Stimulated activated effector memory CD8-positive, alpha-beta T cell treated with anti-CD3 and anti-CD28 coated beads, Interleukin-12 subunit alpha, Interleukin-12 subunit beta, amount 100 ng/mL, for 72 hours (primary cell): Measurements from ENCODE around the gene OR2K2.
"Not testable (repeated sequence)": the region's sequence is repeated elsewhere in the genome, so short reads cannot be mapped to it uniquely, and the experiment has no call there.

Experiments
- ATAC-seq: fragments of 150-1000 bp; cut with Tn5 transposase; 2 replicates; pipeline ENCODE4 v1.10.0; 2021
- DNase-seq, 2 donors: peaks; one replicate each; pipeline ENCODE4 v3.0.0; 2021 to 2022; ENCODE audit warnings: low spot score in 2 of 2
- H3K27ac Mint-ChIP-seq: one replicate; pipeline ENCODE4 v1.8.0; 2022; ENCODE audit warnings: mild to moderate bottlenecking, mixed read lengths
- H3K36me3 Mint-ChIP-seq: one replicate; pipeline ENCODE4 v1.8.0; 2022; ENCODE audit warnings: mild to moderate bottlenecking, mixed read lengths
- H3K4me1 Mint-ChIP-seq: one replicate; pipeline ENCODE4 v1.8.0; 2022; ENCODE audit warnings: mixed read lengths
- H3K4me3 Mint-ChIP-seq: one replicate; pipeline ENCODE4 v1.8.0; 2022; ENCODE audit warnings: mild to moderate bottlenecking, mixed read lengths
- H3K9me3 Mint-ChIP-seq: one replicate; pipeline ENCODE4 v1.8.0; 2022; ENCODE audit warnings: mixed read lengths

OR2K2 gene, protein sequence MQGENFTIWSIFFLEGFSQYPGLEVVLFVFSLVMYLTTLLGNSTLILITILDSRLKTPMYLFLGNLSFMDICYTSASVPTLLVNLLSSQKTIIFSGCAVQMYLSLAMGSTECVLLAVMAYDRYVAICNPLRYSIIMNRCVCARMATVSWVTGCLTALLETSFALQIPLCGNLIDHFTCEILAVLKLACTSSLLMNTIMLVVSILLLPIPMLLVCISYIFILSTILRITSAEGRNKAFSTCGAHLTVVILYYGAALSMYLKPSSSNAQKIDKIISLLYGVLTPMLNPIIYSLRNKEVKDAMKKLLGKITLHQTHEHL

DNA sequence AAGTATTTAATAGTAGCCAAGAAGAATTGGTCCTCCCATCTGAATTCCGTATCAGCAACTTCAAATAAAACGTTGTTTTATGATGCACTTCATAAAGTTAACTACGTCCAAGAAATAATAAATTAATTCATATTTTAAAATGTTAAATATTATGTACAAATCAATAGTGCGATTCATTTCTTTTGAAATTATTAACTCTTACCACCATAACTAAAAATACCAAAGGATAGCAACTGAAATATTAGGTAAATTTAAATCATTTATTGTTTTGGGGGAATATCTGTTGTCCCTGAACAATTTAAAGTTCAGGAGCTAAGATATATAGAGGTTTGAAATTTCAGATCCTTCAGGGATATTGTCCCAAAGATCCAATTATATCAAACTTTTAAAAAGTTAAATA, at the start of gene OR2K2:
Gene OR2K2, minus strand, starts transcription at position 101 of the 400 bp plus-strand sequence. CDS start 1,791 bp downstream, outside the sequence.
- Mint-ChIP-seq H3K4me1 (peaks cover 5% of the 10 kb centered on the region), H3K27ac (no peak within 1 kb of the TSS), H3K4me3 (no peak within 1 kb of the TSS)

DNA sequence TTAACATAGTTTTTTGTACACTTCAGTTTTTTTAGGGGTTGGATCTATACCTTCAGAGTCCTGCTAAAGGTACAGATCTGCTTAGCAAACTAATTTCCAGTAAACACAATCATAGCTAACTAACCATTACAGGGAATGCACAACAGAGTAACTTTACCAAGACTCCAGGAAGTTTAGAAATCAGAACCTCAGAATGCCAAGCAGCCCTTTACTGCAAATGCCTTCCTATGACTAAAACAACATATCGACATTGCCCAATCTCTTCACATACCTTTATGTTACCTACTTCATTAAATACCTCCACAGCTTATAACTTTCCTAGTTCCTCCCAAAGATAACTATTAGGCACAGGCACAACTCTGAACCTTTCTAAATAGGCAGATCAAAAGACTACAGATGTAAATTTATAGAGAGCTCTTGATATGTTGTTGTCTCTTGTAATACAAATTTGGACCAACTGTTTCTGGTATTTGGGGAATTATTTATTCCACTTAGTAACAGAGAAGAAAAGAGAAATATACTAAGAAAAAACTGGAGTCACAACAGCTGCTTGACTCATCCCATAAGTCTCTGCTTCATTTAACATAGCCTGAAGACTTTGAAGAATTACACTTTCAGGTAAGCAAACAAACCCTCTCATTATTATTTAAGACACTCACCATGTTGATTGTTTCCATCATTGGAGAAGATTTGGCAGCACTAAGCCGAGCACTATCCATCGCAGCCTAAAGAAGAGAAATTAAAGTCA, 46.0 kb upstream of the OR2K2 start:
- Mint-ChIP-seq H3K9me3 (no peaks in the 10 kb centered on the region), H3K36me3 (peaks cover 83% of the 10 kb centered on the region), H3K4me1 (no peaks in the 10 kb centered on the region), H3K4me3 (no peak overlapping the region), H3K27ac (peak overlapping the region; percentile 13)
- ATAC-seq (no peak), DNase-seq (no peak)

More for the DNA sequence above, at the start of gene OR2K2:
- H3K9me3 Mint-ChIP-seq: no peaks in the 10 kb centered on the region
- no peak for ATAC-seq
- H3K36me3 Mint-ChIP-seq: no peaks in the 10 kb centered on the region
- no peak for DNase-seq

DNA sequence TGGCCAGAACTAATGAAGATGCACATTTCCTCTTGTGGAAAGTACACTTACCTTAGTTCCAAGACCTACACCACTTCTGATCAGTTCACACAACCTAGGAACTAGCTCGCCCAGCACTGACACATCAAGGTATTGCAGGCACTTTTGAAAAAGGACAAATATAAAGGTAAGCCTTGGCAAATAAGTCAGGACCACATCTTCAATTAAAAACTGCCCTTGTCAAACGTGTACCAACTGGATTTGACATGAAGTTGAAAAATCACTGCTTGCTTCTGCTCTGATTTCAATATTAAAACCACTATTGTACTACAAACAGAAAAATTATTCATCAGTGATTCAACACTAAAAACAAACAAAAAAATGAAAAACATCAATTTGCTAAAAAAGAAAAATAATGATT, 45.0 kb upstream of the OR2K2 start:
- no peaks in the 10 kb centered on the region for H3K9me3 Mint-ChIP-seq
- peaks cover 92% of the 10 kb centered on the region for H3K36me3 Mint-ChIP-seq
- no peak for DNase-seq
- H3K4me3 Mint-ChIP-seq: no peak overlapping the region
- H3K27ac Mint-ChIP-seq: no peak overlapping the region
- no peaks in the 10 kb centered on the region for H3K4me1 Mint-ChIP-seq
- ATAC-seq: no peak

DNA sequence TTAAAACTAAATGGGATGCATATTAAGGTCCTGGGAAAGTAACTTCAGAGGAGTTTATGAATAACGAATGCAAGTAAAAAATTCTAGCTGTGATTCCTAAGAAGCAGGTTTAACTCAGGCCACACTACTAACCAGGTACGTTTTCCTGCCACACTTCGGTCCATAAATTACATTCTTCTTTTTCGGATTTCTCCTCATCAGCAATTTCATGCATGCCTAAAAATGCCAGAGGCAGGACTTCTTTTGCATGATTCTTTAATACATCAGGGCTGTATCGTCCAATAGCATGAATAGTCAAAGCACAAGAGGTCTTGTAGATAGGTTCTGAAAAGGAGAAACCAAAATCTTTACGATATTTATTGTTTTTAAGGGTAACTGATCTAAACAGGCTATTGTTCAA, 42.3 kb upstream of the OR2K2 start:
- no peak overlapping the region for H3K27ac Mint-ChIP-seq
- H3K36me3 Mint-ChIP-seq: peaks cover 100% of the 10 kb centered on the region
- ATAC-seq: no peak
- no peaks in the 10 kb centered on the region for H3K4me1 Mint-ChIP-seq
- no peak for DNase-seq
- no peak overlapping the region for H3K4me3 Mint-ChIP-seq
- H3K9me3 Mint-ChIP-seq: no peaks in the 10 kb centered on the region

DNA sequence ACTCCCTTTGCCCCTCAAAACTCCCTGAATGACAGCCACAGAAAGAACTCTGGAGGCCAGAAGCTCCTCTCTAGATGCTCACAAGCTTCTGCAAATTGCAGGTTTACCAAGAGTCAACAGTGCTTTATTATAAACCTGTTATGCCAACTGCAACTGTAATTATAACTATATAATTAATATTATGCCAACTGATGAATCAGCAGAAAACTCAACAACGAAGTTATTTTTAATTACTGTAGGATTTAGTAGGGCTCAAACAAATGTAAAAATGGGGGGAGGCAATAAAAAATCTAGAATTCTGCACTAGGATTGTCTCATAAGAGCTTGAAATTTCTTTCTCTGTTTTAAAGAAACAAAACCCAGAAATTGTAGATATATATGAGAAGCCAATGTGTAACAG, 37.0 kb upstream of the OR2K2 start:
- Mint-ChIP-seq H3K9me3 (no peaks in the 10 kb centered on the region), H3K4me3 (no peak overlapping the region), H3K4me1 (no peaks in the 10 kb centered on the region), H3K36me3 (peaks cover 100% of the 10 kb centered on the region), H3K27ac (peak overlapping the region; percentile 70)
- no peak for ATAC-seq
- DNase-seq: no peak

DNA sequence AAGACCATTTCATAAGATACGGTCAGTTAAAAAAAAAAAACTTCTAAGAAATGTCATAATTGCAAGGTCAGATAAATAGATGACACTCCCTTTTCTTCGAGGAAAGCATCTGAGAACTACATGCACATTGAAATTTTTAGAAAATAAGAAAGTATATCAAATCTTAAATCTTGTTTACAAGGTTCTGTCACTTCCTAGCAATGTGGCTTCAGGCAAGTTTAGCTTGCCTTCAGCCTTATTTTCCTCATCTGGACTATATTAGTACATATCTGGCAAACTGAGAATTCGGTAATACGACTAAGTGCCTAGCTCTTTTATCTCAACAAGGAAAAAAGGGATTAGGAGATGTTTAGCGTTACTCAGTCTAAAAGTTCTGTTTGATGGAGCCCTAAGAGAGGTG, 32.5 kb upstream of the OR2K2 start:
- DNase-seq (no peak), ATAC-seq (no peak)
- Mint-ChIP-seq H3K4me3 (no peak overlapping the region), H3K27ac (no peak overlapping the region), H3K9me3 (no peaks in the 10 kb centered on the region), H3K4me1 (no peaks in the 10 kb centered on the region), H3K36me3 (peaks cover 81% of the 10 kb centered on the region)

DNA sequence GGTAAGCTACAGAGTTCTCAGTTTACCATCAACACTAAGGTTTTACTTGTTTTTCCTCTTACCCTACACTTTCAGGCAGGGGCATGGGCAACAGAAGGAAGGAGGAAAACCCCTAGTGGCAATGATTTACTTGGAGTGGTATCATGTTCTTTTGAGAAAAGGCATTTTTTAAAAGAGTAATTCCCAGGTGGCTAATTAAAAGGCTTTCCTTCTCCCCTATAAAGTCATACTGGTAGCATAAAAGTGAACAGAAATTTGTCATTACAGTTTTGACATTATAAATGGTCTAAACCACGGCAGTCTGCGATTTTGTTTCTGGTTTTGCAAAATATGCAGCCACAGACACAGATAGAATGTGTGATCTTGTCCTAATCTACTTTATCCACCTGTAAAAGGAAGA, 30.9 kb upstream of the OR2K2 start:
- Mint-ChIP-seq H3K4me3 (no peak overlapping the region), H3K27ac (no peak overlapping the region), H3K4me1 (peaks cover 6% of the 10 kb centered on the region), H3K36me3 (peaks cover 64% of the 10 kb centered on the region), H3K9me3 (no peaks in the 10 kb centered on the region)
- ATAC-seq (no peak), DNase-seq (no peak)

DNA sequence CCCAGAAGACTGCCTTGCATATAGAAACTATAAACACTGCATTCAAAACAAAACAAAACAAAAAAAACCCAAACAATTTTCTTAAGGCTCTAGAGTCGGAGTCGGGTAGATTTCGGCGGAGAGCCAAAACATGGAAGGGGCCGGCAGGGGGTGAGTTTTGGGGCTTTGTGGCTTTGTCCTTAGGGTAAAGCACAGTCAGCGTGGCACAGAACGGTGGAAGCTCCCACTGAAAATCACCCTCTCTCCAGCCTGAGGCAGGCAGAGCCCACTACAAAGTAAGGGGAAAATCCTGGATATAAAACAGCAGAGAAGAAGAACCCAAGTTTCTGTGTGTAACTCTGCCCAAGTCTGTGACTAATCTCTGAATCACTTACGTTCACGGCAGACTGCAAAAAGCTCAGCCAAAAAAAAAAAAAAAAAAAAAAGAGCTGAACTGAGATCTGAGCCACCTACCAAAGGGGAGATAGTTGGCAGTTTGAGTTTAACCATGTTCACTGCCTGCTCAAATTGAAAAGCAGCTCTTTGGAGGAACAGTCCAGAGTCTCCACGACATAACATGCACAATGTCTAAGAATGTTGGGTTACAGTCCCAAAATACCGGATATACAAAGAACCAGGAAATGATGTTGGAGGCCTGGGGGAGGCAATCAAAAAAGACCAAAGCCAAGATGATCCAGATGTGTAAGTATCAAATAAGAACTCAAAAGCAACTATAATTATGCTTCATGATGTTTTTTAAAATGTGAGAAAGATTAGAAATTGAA, 26.6 kb upstream of the OR2K2 start:
- peaks cover 22% of the 10 kb centered on the region for H3K36me3 Mint-ChIP-seq
- DNase-seq (no peak), ATAC-seq (peak; percentile 71)
- H3K9me3 Mint-ChIP-seq: peaks cover 5% of the 10 kb centered on the region
- no peak overlapping the region for H3K27ac Mint-ChIP-seq
- peaks cover 12% of the 10 kb centered on the region for H3K4me1 Mint-ChIP-seq
- H3K4me3 Mint-ChIP-seq: no peak overlapping the region

DNA sequence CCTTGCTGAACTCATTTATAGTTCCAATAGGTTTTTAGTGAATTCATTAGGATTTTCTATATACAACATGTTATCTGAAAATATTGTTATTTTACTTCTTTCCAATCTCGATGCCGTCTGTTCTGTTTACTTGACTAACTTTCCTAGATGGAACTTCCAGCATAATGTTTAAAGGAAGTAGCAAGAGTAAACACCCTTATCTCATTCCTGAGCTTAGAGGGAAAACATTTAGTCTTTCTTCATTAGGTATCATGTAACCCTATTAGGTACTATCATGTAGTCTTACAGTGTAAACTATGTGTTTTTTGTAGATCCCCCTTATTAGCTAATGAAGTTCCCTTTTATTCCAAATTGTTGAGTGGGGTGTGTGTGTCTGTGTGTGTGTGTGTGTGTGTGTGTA, 22.5 kb upstream of the OR2K2 start:
- no peak overlapping the region for H3K4me3 Mint-ChIP-seq
- H3K9me3 Mint-ChIP-seq: peaks cover 5% of the 10 kb centered on the region
- peaks cover 12% of the 10 kb centered on the region for H3K4me1 Mint-ChIP-seq
- H3K36me3 Mint-ChIP-seq: no peaks in the 10 kb centered on the region
- no peak overlapping the region for H3K27ac Mint-ChIP-seq
- DNase-seq (no peak), ATAC-seq (no peak)

DNA sequence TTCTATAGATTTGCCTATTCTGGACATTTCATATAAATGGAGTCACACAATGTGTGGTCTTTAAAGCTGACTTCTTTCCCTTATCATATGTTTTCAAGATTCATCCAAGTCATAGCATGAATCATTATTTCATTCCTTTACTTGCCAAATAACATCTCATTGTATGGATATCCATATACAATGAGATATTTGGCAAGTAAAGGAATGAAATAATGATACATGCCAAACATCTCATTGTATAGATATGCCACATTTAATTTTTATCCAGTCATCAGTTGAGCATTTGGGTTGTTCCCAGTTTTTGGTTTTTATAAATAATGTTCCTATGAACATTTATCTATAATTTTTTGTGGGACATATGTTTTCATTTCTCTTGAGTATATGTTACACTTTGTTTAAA, 20.5 kb upstream of the OR2K2 start:
- Mint-ChIP-seq H3K4me3 (no peak overlapping the region), H3K4me1 (peaks cover 6% of the 10 kb centered on the region), H3K9me3 (peaks cover 5% of the 10 kb centered on the region), H3K36me3 (no peaks in the 10 kb centered on the region), H3K27ac (no peak overlapping the region)
- ATAC-seq (no peak), DNase-seq (no peak)

DNA sequence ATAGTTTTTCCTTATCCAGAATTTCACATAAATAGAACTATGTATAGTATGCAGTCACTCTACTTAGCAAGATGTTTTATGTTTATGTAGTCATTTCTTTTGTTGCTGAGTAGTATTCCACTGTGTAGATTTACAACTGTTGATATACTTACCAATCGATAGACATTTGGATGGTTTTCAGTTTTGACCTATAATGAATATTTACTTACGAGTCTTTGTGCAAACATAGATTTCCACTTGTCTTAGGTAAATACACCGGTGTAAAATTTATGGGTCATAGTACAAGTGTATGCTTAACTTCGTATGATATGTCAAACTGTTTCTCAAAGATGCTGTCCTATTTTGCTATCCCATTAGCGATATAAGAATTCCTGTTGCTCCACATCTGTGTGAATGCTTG, 19.7 kb upstream of the OR2K2 start:
- H3K27ac Mint-ChIP-seq: no peak overlapping the region
- H3K9me3 Mint-ChIP-seq: peaks cover 5% of the 10 kb centered on the region
- H3K4me3 Mint-ChIP-seq: no peak overlapping the region
- peaks cover 6% of the 10 kb centered on the region for H3K4me1 Mint-ChIP-seq
- DNase-seq (no peak), ATAC-seq (no peak)
- H3K36me3 Mint-ChIP-seq: no peaks in the 10 kb centered on the region

DNA sequence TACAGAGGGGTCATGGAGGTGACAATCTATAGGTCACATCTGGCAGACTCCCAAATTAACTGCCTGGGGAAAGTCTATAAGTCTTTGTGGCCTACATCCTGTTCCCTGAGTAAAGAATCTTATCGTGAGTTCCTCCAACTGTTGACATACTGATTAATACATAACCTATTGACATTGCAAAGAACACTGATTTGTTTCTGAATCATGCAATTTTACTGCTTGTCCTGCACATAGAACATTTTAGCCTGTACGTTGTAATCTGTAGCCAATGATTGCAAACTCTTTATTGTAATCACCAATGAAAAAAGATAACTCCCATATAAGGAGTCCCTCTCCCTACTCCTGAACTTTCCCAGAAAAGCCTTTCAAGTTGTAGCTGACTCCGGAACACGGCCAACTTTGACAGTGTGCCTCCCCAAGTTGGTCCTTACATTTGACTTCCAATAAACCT, 18.8 kb upstream of the OR2K2 start:
- H3K4me3 Mint-ChIP-seq: no peak overlapping the region
- no peak for DNase-seq
- ATAC-seq: no peak
- no peak overlapping the region for H3K27ac Mint-ChIP-seq
- no peaks in the 10 kb centered on the region for H3K36me3 Mint-ChIP-seq
- peaks cover 5% of the 10 kb centered on the region for H3K9me3 Mint-ChIP-seq
- H3K4me1 Mint-ChIP-seq: peaks cover 5% of the 10 kb centered on the region

DNA sequence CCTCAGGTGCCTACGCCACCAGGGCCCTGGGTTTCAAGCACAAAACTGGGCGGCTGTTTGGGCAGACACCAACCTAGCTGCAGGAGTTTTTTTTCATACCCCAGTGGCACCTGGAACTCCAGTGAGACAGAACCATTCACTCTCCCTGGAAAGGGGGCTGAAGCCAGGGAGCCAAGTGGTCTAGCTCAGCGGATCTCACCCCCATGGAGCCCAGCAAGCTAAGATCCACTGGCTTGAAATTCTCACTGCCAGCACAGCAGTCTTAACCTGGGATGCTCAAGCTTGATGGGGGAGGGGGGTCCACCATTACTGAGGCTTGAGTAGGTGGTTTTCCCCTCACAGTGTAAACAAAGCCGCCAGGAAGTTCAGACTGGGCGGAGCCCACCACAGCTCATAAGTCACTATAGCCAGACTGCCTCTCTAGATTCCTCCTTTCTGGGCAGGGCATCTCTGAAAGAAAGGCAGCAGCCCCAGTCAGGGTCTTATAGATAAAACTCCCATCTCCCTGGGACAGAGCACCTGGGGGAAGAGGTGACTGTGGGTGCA, 4.4 kb upstream of the OR2K2 start:
- not testable (repeated sequence) for H3K4me3 Mint-ChIP-seq, H3K9me3 Mint-ChIP-seq

DNA sequence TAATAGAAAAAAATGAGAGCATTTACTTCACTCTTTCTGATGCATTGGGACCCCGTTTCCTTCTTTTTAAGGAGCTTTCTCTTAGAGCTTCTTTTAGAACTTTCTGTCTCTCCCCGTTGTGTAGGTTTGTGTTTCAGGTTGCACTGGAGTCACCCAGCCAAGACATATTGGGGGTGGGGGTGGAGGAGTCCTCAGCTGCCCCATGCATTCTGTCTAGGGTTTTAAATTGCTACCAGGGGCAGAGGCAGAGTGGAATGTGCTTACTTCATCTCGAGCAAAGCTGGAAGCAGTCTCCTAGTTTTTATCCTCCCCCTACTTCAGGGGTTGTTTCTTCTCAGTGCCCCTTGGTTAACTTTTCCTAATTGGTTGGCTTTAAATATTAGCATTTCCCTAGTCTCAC, 9.4 kb downstream of the OR2K2 start:
- ATAC-seq (no peak), DNase-seq (no peak)
- Mint-ChIP-seq H3K4me1 (no peaks in the 10 kb centered on the region), H3K36me3 (no peaks in the 10 kb centered on the region), H3K4me3 (no peak overlapping the region), H3K9me3 (no peaks in the 10 kb centered on the region), H3K27ac (no peak overlapping the region)

More for the DNA sequence above, 4.4 kb upstream of the OR2K2 start:
- H3K27ac Mint-ChIP-seq, H3K4me1 Mint-ChIP-seq, H3K36me3 Mint-ChIP-seq, DNase-seq, ATAC-seq: not testable (repeated sequence)

DNA sequence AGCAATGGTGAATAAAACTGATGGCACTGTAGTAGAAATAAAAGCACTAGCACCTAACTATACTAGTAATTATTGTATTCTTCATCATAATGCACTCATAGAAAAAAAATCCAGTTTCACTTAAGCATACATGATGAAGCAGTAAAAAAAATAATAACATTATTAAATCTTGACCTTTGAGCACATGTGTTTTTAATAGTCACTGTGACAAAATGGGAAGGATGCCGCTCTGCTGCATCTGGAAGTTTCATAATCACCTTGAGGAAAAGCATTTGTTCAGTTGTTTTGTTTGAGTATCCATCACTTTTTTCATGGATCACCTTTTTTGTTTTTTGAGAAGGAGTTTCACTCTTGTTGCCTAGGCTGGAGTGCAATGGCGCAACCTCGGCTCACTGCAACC, 13.2 kb downstream of the OR2K2 start:
- Mint-ChIP-seq H3K36me3 (no peaks in the 10 kb centered on the region), H3K27ac (no peak overlapping the region), H3K4me1 (no peaks in the 10 kb centered on the region), H3K4me3 (no peak overlapping the region), H3K9me3 (no peaks in the 10 kb centered on the region)
- DNase-seq: no peak
- no peak for ATAC-seq
